22Rv1 (cell line): ENCODE data around the gene NAA25.

Experiments used
- H3K27ac ChIP-seq: fragments of 450-650 bp; 2 replicates; pipeline ENCODE4 v1.5.1; 2017
- CTCF ChIP-seq: fragments of 450-650 bp; IDR thresholded peaks from 2 replicates; pipeline ENCODE4 v1.5.1; 2017; ENCODE audit warnings: mild to moderate bottlenecking
- ZFX ChIP-seq: fragments of 450-650 bp; IDR thresholded peaks from 2 replicates; pipeline ENCODE4 v1.6.1; 2017; ENCODE audit warnings: antibody characterized with exemption, borderline replicate concordance

The NAA25 gene

GRCh38 chr12:112115259-112116045 lies 6.9 kb upstream of the NAA25 start:
- H3K27ac ChIP-seq: peak overlapping the region; percentile 6; the same call in 1 of the 2 replicates
- TF ChIP-seq CTCF (no peak), ZFX (no peak)

DNA sequence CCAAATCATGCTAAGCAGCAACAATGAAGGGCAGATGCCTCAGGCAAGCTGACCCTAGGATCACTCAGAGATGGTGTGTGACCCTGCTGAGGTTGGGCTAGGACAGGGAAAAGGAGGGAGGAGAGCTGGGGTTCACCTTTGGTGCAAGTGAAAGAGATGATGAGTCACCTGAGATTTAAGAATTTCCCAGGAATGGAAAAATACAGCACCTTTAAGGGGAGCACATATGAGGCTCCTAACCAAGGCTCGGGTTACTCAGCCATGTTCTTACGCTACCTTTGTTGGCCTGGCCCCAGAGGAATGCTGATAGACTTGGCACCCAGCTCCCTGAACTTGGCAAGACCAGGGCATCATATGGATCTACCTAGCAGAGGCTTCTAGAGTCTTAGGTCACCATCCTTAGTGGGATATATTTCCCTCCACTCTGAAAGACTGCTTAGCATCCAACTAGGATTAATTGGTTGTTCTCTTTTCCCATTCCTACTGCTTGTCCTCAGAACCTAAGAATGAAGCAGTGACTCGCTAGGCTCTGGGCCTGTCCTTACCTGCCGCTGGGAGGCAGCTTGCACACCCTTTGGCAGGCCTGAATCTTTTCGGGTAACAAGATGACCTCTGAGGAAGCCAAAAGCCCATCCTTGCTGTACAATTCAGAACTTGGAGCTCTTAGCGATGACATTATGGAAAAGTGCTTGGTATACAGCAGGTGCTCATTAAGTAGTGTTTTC lies 4.0 kb upstream of the NAA25 start:
- TF ChIP-seq CTCF (no peak), ZFX (no peak)

DNA sequence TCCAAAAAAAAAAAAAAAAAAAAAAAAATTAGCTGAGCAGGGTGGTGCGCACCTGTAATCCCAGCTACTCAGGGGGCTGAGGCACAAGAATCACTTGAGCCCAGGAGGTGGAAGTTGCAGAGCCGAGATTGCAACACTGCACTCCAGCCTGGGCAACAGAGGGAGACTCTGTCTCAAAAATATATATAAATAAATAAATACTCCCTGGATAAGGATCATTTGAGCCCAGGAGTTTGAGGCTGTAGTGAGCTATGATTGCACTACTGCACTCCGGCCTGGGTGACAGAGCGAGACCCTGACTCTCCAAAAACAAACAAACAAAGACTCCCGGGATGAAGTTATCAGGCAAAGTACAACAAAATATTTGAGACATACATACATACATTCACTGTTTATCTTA lies 3.3 kb upstream of the NAA25 start:
- no peak for TF ChIP-seq CTCF
- no peak for TF ChIP-seq ZFX
- no peak overlapping the region; the same call in 1 of the 2 replicates for H3K27ac ChIP-seq

More for the DNA sequence above, 4.0 kb upstream of the NAA25 start:
- no peak overlapping the region; the same call in 1 of the 2 replicates for H3K27ac ChIP-seq

GRCh38 chr12:112110787-112111662 lies 2.4 kb upstream of the NAA25 start:
- H3K27ac ChIP-seq: peak overlapping the region; percentile 91

GRCh38 chr12:112107306-112108201 lies 1.0 kb downstream of the NAA25 start:
- TF ChIP-seq ZFX (no peak), CTCF (no peak)
- H3K27ac ChIP-seq: peak overlapping the region; percentile 91

DNA sequence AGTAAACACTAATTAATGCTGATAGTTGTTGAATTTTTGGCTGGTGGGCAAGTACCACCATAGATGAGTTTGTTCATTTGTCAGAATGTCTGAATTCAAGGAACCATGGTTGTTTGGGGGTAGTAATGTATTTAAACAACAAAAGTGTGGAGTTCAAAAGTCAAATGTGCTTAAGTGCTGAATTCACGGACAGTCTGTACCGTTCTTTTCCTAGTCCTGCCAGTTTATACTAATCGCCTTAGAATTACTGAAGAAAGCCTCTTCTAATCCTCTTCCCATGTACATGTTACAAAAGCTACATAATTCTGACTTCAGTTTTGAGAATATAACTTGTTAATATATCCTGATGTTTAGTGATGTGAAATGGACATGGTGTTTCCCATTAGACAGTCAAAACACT lies 2.7 kb downstream of the NAA25 start:
- no peak for TF ChIP-seq ZFX
- TF ChIP-seq CTCF: no peak
- H3K27ac ChIP-seq: no peak overlapping the region
